HepG2 (cell line): ENCODE results near the gene CYB5D1. TPM values are rescaled to one million over a fixed set of nuclear protein-coding genes. Genes with fewer than 3 reads are reported as not detected.

ENCODE experiments used
- ARID2 ChIP-seq: sonication (generic); formaldehyde crosslinking; IDR thresholded peaks from 2 replicates; pipeline ENCODE4 v1.8.1; 2022; ENCODE audit warnings: mild to moderate bottlenecking, missing genetic modification reagents, borderline replicate concordance
- ATF4 ChIP-seq, 2 experiments: fragments of 450-650 bp in 1 of 2; sonication (generic) in 1 of 2; formaldehyde crosslinking; IDR thresholded peaks; 2 replicates each; pipeline versions ENCODE4 v1.5.0 to v1.8.0; 2020 to 2022; ENCODE audit warnings: mild to moderate bottlenecking in 1 of 2, missing genetic modification reagents in 1 of 2
- DNMT1 ChIP-seq: sonication (generic); formaldehyde crosslinking; IDR thresholded peaks from 2 replicates; pipeline ENCODE4 v1.5.1; 2020; ENCODE audit warnings: mild to moderate bottlenecking, missing genetic modification reagents
- FOXC1 ChIP-seq: sonication (generic); formaldehyde crosslinking; IDR thresholded peaks from 2 replicates; pipeline ENCODE4 v1.8.0; 2022; ENCODE audit warnings: mild to moderate bottlenecking, missing genetic modification reagents, borderline replicate concordance
- NFRKB ChIP-seq: fragments of 450-650 bp; IDR thresholded peaks from 2 replicates; pipeline ENCODE4 v1.6.1; 2017
- ZBTB20 ChIP-seq: sonication (generic); formaldehyde crosslinking; IDR thresholded peaks from 2 replicates; pipeline ENCODE4 v1.8.1; 2023; ENCODE audit warnings: missing genetic modification reagents, low read depth, mild to moderate bottlenecking, borderline replicate concordance
- ZBTB34 ChIP-seq: sonication (generic); formaldehyde crosslinking; IDR thresholded peaks from 2 replicates; pipeline ENCODE4 v1.8.0; 2022; ENCODE audit warnings: mild to moderate bottlenecking, missing genetic modification reagents
- ZBTB7B ChIP-seq: sonication (generic); formaldehyde crosslinking; IDR thresholded peaks from 2 replicates; pipeline ENCODE4 v1.4.0; 2020; ENCODE audit warnings: missing genetic modification reagents
- ZGPAT ChIP-seq: IDR thresholded peaks from 2 replicates; pipeline ENCODE4 v1.6.1; 2016; ENCODE audit warnings: mild to moderate bottlenecking
- ZNF552 ChIP-seq: sonication (generic); formaldehyde crosslinking; IDR thresholded peaks from 2 replicates; pipeline ENCODE4 v1.9.0; 2022; ENCODE audit warnings: missing genetic modification reagents, mild to moderate bottlenecking, borderline replicate concordance
- ZNF563 ChIP-seq: sonication (generic); formaldehyde crosslinking; IDR thresholded peaks from 2 replicates; pipeline ENCODE4 v1.8.0; 2022; ENCODE audit warnings: mild to moderate bottlenecking, moderate library complexity, missing genetic modification reagents
- ZNF576 ChIP-seq: sonication (generic); formaldehyde crosslinking; IDR thresholded peaks from 2 replicates; pipeline ENCODE4 v1.4.0; 2020; ENCODE audit warnings: mild to moderate bottlenecking, missing genetic modification reagents
- ZNF720 ChIP-seq: sonication (generic); formaldehyde crosslinking; IDR thresholded peaks from 2 replicates; pipeline ENCODE4 v1.4.0; 2020; ENCODE audit warnings: missing genetic modification reagents
- ZNF790 ChIP-seq: sonication (generic); formaldehyde crosslinking; IDR thresholded peaks from 2 replicates; pipeline ENCODE4 v1.8.0; 2022; ENCODE audit warnings: missing genetic modification reagents, mild to moderate bottlenecking, borderline replicate concordance
- ZSCAN20 ChIP-seq: sonication (generic); formaldehyde crosslinking; IDR thresholded peaks from 2 replicates; pipeline ENCODE4 v1.4.0; 2020; ENCODE audit warnings: missing genetic modification reagents, mild to moderate bottlenecking, borderline replicate concordance
- polyA plus RNA-seq, 8 experiments: library from polyadenylated mRNA; depleted of rRNA in 3 of 8; stranded (reverse) in 7 of 8; unstranded in 1 of 8; fragments of >200 nt; fragmentation: Illumina TruSeq in 4 of 8; extraction: Trizol in 4 of 8; gene quantifications; 2 replicates each; pipeline versions ENCODE4 v1.2.1 to v1.2.3, GENCODE V29; 2011 to 2016; ENCODE audit warnings: low read depth in 4 of 8, missing spikeins in 1 of 8, mixed read lengths in 1 of 8; ENCODE audit not compliant: insufficient read depth in 1 of 8
- total RNA-seq, 5 experiments: library from RNA; depleted of rRNA; stranded (reverse); fragments of >200 nt; fragmentation: Illumina TruSeq; extraction: Trizol; gene quantifications; 2 replicates each; pipeline ENCODE4 v1.2.3, GENCODE V29; 2016; ENCODE audit warnings: low read depth in 1 of 5
- TF ChIP-seq, protein P1 (sequence below): sonication (generic); formaldehyde crosslinking; IDR thresholded peaks from 2 replicates; pipeline ENCODE4 v1.4.0; 2020; ENCODE audit warnings: mild to moderate bottlenecking, missing genetic modification reagents

Gene CYB5D1
- total and polyA plus RNA-seq, 2 of the 13 experiments (the other 11 are each of a cell fraction or from before 2014, with no cell fraction given): 8.9 to 17.0 TPM

GRCh38 chr17:7856811-7857712 is 741 bp upstream of the CYB5D1 start, which contains the start of gene NAA38 (continued):
- TF ChIP-seq ZSCAN20 (CRISPR knock-in tag): no peak; the same call in 1 of the 2 replicates
- TF ChIP-seq NFRKB: no peak
- TF ChIP-seq ZNF720 (CRISPR knock-in tag): no peak
- TF ChIP-seq ZBTB7B (CRISPR knock-in tag): no peak
- TF ChIP-seq ZNF563 (CRISPR knock-in tag): peak; percentile 27; the same call in 1 of the 2 replicates
- TF ChIP-seq, protein P1, sequence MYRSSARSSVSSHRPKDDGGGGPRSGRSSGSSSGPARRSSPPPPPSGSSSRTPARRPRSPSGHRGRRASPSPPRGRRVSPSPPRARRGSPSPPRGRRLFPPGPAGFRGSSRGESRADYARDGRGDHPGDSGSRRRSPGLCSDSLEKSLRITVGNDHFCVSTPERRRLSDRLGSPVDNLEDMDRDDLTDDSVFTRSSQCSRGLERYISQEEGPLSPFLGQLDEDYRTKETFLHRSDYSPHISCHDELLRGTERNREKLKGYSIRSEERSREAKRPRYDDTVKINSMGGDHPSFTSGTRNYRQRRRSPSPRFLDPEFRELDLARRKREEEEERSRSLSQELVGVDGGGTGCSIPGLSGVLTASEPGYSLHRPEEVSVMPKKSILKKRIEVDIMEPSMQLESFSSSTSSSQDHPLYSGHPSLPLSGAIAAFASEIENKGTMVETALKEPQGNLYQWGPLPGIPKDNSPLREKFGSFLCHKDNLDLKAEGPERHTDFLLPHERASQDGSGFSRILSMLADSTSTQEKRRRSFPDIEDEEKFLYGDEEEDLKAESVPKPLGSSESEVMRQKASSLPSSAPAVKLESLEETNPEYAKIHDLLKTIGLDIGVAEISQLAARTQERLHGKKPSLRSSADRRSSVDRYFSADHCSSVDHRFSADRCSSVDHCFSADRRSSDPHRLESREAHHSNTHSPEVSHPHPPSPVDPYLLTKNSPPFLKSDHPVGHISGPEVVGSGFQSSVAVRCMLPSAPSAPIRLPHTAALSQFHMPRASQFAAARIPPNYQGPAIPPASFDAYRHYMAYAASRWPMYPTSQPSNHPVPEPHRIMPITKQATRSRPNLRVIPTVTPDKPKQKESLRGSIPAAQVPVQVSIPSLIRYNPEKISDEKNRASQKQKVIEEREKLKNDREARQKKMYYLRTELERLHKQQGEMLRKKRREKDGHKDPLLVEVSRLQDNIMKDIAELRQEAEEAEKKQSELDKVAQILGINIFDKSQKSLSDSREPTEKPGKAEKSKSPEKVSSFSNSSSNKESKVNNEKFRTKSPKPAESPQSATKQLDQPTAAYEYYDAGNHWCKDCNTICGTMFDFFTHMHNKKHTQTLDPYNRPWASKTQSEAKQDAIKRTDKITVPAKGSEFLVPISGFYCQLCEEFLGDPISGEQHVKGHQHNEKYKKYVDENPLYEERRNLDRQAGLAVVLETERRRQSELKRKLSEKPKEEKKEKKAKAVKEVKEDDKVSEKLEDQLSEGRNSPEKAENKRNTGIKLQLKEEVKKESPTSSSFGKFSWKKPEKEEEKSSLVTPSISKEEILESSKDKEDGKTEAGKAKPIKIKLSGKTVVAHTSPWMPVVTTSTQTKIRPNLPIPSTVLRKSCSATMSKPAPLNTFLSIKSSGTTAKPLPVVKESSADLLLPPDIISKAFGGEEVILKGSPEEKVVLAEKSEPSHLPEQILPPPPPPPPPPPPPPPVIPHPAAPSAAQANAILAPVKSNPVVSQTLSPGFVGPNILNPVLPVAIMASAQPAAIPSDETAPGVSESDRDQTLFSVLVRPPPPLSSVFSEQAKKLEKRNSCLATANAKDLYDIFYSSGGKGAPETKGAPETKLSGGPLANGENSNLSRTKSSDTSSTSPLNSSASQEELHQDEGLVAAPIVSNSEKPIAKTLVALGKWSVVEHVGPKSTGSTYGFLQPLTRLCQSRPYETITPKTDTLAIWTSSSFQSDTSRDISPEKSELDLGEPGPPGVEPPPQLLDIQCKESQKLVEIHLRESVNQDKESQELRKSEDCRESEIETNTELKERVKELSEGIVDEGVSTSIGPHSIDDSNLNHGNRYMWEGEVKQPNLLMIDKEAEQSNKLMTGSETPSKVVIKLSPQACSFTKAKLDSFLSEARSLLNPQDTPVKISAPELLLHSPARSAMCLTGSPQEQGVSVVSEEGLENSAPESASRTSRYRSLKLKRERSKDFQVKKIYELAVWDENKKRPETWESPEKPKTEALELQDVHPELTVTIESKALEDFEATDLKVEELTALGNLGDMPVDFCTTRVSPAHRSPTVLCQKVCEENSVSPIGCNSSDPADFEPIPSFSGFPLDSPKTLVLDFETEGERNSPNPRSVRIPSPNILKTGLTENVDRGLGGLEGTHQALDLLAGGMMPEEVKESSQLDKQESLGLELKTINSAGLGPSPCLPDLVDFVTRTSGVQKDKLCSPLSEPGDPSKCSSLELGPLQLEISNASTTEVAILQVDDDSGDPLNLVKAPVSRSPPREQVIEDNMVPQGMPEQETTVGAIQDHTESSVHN (CRISPR knock-in tag): no peak
- peak; percentile 82 for TF ChIP-seq ZGPAT
- TF ChIP-seq ARID2: no peak
- TF ChIP-seq ZNF576 (CRISPR knock-in tag): no peak
- TF ChIP-seq ZBTB34 (CRISPR knock-in tag): no peak
- no peak for TF ChIP-seq ZBTB20
- TF ChIP-seq ZNF552 (CRISPR knock-in tag): no peak
- no peak for TF ChIP-seq ZNF790 (CRISPR knock-in tag)
- TF ChIP-seq DNMT1: 0 out of 2 replicates have a peak, but pooled peaks have one; percentile 84
- TF ChIP-seq FOXC1 (CRISPR knock-in tag): no peak
- no peak for TF ChIP-seq ATF4 (CRISPR knock-in tag; IDR thresholded peaks at IDR 0.05)
